ENCODE measurements around the gene P3H3.
A peak's percentile ranks its signal among the peaks of the same experiment; 100 is the strongest.

The P3H3 gene

GRCh38 chr12:6827982-6828780, at the start of gene P3H3:
P3H3 (plus strand) TSS chr12:6828407; CDS start chr12:6828441, 34 bp downstream.
- peak; percentile 73 for DNase-seq (ENCODE audit: low read depth, low spot score)

GRCh38 chr12:6778574-6779550, 49.3 kb upstream of the P3H3 start:
- DNase-seq (ENCODE audit: low read depth, low spot score) = peak; percentile 97

- DNase-seq (ENCODE audit: low read depth, low spot score) = no peak
Observed at GRCh38 chr12:6779708-6780432, 48.3 kb upstream of the P3H3 start.

GRCh38 chr12:6780573-6780972, 47.6 kb upstream of the P3H3 start:
- no peak for DNase-seq (ENCODE audit: low read depth, low spot score)

- no peak for DNase-seq (ENCODE audit: low read depth, low spot score)
Observed at GRCh38 chr12:6782119-6782518, 46.1 kb upstream of the P3H3 start.

- DNase-seq (ENCODE audit: low read depth, low spot score) = no peak
Observed at GRCh38 chr12:6782850-6783566, 45.2 kb upstream of the P3H3 start.

- DNase-seq (ENCODE audit: low read depth, low spot score) = no peak
Observed at GRCh38 chr12:6783828-6784227, 44.4 kb upstream of the P3H3 start.

- no peak for DNase-seq (ENCODE audit: low read depth, low spot score)
Observed at GRCh38 chr12:6784296-6784695, 43.9 kb upstream of the P3H3 start.

- DNase-seq (ENCODE audit: low read depth, low spot score) = no peak
Observed at GRCh38 chr12:6784761-6785160, 43.4 kb upstream of the P3H3 start.

- DNase-seq (ENCODE audit: low read depth, low spot score) = no peak
Observed at GRCh38 chr12:6786416-6787094, 41.7 kb upstream of the P3H3 start.

- no peak for DNase-seq (ENCODE audit: low read depth, low spot score)
Observed at GRCh38 chr12:6787309-6787708, 40.9 kb upstream of the P3H3 start.

GRCh38 chr12:6788972-6789924, 39.0 kb upstream of the P3H3 start, which contains the start of gene CD4:
CD4 (plus strand) TSS chr12:6789528; CDS start chr12:6800139, 10,611 bp downstream.
- no peak for DNase-seq (ENCODE audit: low read depth, low spot score)

GRCh38 chr12:6790496-6791150, 37.6 kb upstream of the P3H3 start:
- DNase-seq (ENCODE audit: low read depth, low spot score) = no peak

GRCh38 chr12:6791931-6792520, 36.2 kb upstream of the P3H3 start:
- DNase-seq (ENCODE audit: low read depth, low spot score) = no peak

GRCh38 chr12:6792522-6793201, 35.5 kb upstream of the P3H3 start:
- DNase-seq (ENCODE audit: low read depth, low spot score) = peak; percentile 17

GRCh38 chr12:6795088-6795487, 33.1 kb upstream of the P3H3 start:
- DNase-seq (ENCODE audit: low read depth, low spot score) = no peak

GRCh38 chr12:6796576-6796975, 31.6 kb upstream of the P3H3 start:
- DNase-seq (ENCODE audit: low read depth, low spot score) = no peak

- no peak for DNase-seq (ENCODE audit: low read depth, low spot score)
Observed at GRCh38 chr12:6799147-6799546, 29.1 kb upstream of the P3H3 start.

Measured in astrocyte of the hippocampus (primary cell).